SU-DHL-6 (cell line): ENCODE data around the gene AADACL3.

Experiments used
- EZH2phosphoT487 ChIP-seq: fragments of 200-600 bp; sonication (generic), shearing (Covaris generic); conservative IDR thresholded peaks from 2 replicates; pipeline ENCODE4 v1.6.1; 2018; ENCODE audit warnings: mild to moderate bottlenecking, antibody characterized with exemption, low read length, moderate library complexity, mixed read lengths
- TF ChIP-seq, protein P1 (sequence below): fragments of 200-600 bp; sonication (generic); IDR thresholded peaks from one replicate; pipeline ENCODE4 v1.5.1; 2017; ENCODE audit warnings: antibody characterized with exemption, mild to moderate bottlenecking, low read length, moderate library complexity; ENCODE audit not compliant: insufficient read depth, poor library complexity, severe bottlenecking

DNA sequence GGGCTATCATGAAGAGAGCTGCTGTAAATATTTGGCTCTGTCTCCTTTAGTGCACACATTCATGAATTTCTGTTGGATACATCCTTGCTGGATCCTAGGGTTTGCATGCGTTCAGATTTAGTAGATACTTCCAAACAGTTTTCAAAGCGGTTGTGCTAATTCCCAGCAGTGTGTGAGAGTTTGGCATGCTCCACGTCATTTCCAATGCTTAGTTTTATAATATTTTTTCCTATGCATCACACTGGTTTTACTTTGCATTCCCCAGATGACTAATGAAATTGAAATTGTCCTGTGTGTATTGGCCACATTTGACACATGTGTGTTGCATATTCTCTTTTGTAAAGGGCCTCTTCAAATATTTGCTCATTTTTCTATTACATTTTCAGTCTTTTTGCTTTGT lies 18.5 kb upstream of the AADACL3 start:
- TF ChIP-seq, protein P1, sequence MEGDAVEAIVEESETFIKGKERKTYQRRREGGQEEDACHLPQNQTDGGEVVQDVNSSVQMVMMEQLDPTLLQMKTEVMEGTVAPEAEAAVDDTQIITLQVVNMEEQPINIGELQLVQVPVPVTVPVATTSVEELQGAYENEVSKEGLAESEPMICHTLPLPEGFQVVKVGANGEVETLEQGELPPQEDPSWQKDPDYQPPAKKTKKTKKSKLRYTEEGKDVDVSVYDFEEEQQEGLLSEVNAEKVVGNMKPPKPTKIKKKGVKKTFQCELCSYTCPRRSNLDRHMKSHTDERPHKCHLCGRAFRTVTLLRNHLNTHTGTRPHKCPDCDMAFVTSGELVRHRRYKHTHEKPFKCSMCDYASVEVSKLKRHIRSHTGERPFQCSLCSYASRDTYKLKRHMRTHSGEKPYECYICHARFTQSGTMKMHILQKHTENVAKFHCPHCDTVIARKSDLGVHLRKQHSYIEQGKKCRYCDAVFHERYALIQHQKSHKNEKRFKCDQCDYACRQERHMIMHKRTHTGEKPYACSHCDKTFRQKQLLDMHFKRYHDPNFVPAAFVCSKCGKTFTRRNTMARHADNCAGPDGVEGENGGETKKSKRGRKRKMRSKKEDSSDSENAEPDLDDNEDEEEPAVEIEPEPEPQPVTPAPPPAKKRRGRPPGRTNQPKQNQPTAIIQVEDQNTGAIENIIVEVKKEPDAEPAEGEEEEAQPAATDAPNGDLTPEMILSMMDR = no peak
- no peak for TF ChIP-seq EZH2phosphoT487
